H9 (cell line): Measurements from ENCODE around the gene GRID1. TPM values are rescaled to one million over a fixed set of nuclear protein-coding genes. Genes with fewer than 3 reads are reported as not detected.

Experiments used
- DNase-seq: peaks from one replicate; pipeline ENCODE4 v3.0.0-alpha.2; 2017
- H2AFZ ChIP-seq: one replicate; pipeline ENCODE4 v1.6.1; 2013; ENCODE audit warnings: mild to moderate bottlenecking, low read length, control low read depth, moderate library complexity
- H2AK5ac ChIP-seq: 2 replicates; pipeline ENCODE4 v1.6.1; 2013; ENCODE audit warnings: low read length, control low read depth, mixed read lengths; ENCODE audit not compliant: insufficient read length
- H2BK120ac ChIP-seq: one replicate; pipeline ENCODE4 v1.6.1; 2013; ENCODE audit warnings: low read depth, mild to moderate bottlenecking, low read length, control low read depth, inconsistent platforms; ENCODE audit not compliant: poor library complexity, severe bottlenecking
- H2BK12ac ChIP-seq: 2 replicates; pipeline ENCODE4 v1.6.1; 2013; ENCODE audit warnings: low read length, control low read depth, mixed read lengths, low read depth; ENCODE audit not compliant: insufficient read length
- H2BK15ac ChIP-seq: 2 replicates; pipeline ENCODE4 v1.6.1; 2013; ENCODE audit warnings: low read depth, low read length, control low read depth
- H2BK20ac ChIP-seq: one replicate; pipeline ENCODE4 v1.6.1; 2013; ENCODE audit warnings: low read depth, mild to moderate bottlenecking, low read length, control low read depth, inconsistent platforms; ENCODE audit not compliant: poor library complexity, severe bottlenecking
- H2BK5ac ChIP-seq: 2 replicates; pipeline ENCODE4 v1.6.1; 2013; ENCODE audit warnings: low read length, control low read depth, mixed read lengths; ENCODE audit not compliant: insufficient read length
- H3K14ac ChIP-seq: 2 replicates; pipeline ENCODE4 v1.6.1; 2013; ENCODE audit warnings: low read length, control low read depth; ENCODE audit not compliant: insufficient read depth
- H3K18ac ChIP-seq: 2 replicates; pipeline ENCODE4 v1.6.1; 2013; ENCODE audit warnings: low read depth, mild to moderate bottlenecking, mixed read lengths, low read length, control low read depth; ENCODE audit not compliant: insufficient read length
- H3K23ac ChIP-seq: 2 replicates; pipeline ENCODE4 v1.6.1; 2013; ENCODE audit warnings: low read length, control low read depth, mixed read lengths, low read depth; ENCODE audit not compliant: insufficient read length
- H3K23me2 ChIP-seq: 2 replicates; pipeline ENCODE4 v1.6.1; 2013; ENCODE audit warnings: low read depth, mild to moderate bottlenecking, mixed read lengths, low read length, control low read depth; ENCODE audit not compliant: insufficient read length, poor library complexity, severe bottlenecking
- H3K27ac ChIP-seq: 2 replicates; pipeline ENCODE4 v1.5.1; 2013; ENCODE audit warnings: low read length, control low read depth, mixed read lengths, low read depth; ENCODE audit not compliant: insufficient read length
- H3K27me3 ChIP-seq: 2 replicates; pipeline ENCODE4 v1.6.1; 2013; ENCODE audit warnings: low read length, control low read depth, inconsistent platforms; ENCODE audit not compliant: insufficient read depth
- H3K4ac ChIP-seq: 2 replicates; pipeline ENCODE4 v1.6.1; 2013; ENCODE audit warnings: low read depth, mild to moderate bottlenecking, control low read depth, inconsistent platforms, low read length, moderate library complexity
- H3K4me1 ChIP-seq: 2 replicates; pipeline ENCODE4 v1.6.1; 2013; ENCODE audit warnings: low read length, control low read depth, inconsistent platforms; ENCODE audit not compliant: insufficient read depth
- H3K4me2 ChIP-seq: 2 replicates; pipeline ENCODE4 v1.6.1; 2013; ENCODE audit warnings: low read length, control low read depth, mixed read lengths; ENCODE audit not compliant: insufficient read length, insufficient read depth
- H3K56ac ChIP-seq: 2 replicates; pipeline ENCODE4 v1.6.1; 2013; ENCODE audit warnings: low read depth, mild to moderate bottlenecking, mixed read lengths, low read length, control low read depth; ENCODE audit not compliant: insufficient read length
- H3K79me1 ChIP-seq: 2 replicates; pipeline ENCODE4 v1.6.1; 2013; ENCODE audit warnings: low read depth, mild to moderate bottlenecking, moderate library complexity, low read length, control low read depth, inconsistent platforms; ENCODE audit not compliant: insufficient read depth, poor library complexity, severe bottlenecking
- H3K79me2 ChIP-seq: 2 replicates; pipeline ENCODE4 v1.6.1; 2013; ENCODE audit warnings: low read length, control low read depth, inconsistent platforms; ENCODE audit not compliant: insufficient read depth
- H3K9ac ChIP-seq: 2 replicates; pipeline ENCODE4 v1.6.1; 2013; ENCODE audit warnings: low read length, control low read depth, mixed read lengths; ENCODE audit not compliant: insufficient read length; ENCODE audit errors: extremely low read depth
- H3K9me3 ChIP-seq: one replicate; pipeline ENCODE4 v1.6.1; 2013; ENCODE audit warnings: low read depth, low read length, inconsistent platforms; ENCODE audit not compliant: control insufficient read depth
- H3T11ph ChIP-seq: one replicate; pipeline ENCODE4 v1.6.1; 2013; ENCODE audit warnings: mild to moderate bottlenecking, low read length, control low read depth, inconsistent platforms
- H4K20me1 ChIP-seq: one replicate; pipeline ENCODE4 v1.6.1; 2013; ENCODE audit not compliant: control insufficient read depth, insufficient read length, insufficient read depth
- H4K5ac ChIP-seq: 2 replicates; pipeline ENCODE4 v1.6.1; 2013; ENCODE audit warnings: low read depth, mild to moderate bottlenecking, mixed read lengths, low read length, control low read depth; ENCODE audit not compliant: insufficient read length
- H4K8ac ChIP-seq: replicated peaks from 2 replicates; pipeline ENCODE4 v1.6.1; 2013; ENCODE audit warnings: low read length, control low read depth, mixed read lengths, low read depth; ENCODE audit not compliant: insufficient read length
- H4K91ac ChIP-seq: 2 replicates; pipeline ENCODE4 v1.6.1; 2013; ENCODE audit warnings: low read depth, mild to moderate bottlenecking, moderate library complexity, mixed read lengths, low read length, control low read depth; ENCODE audit not compliant: insufficient read length
- H3K27ac Mint-ChIP-seq, 3 experiments: 2 replicates in 2 of 3; 3 replicates in 1 of 3; pipeline ENCODE4 v1.8.0; 2020 to 2021; ENCODE audit warnings: mixed read lengths in 3 of 3, mild to moderate bottlenecking in 1 of 3, moderate library complexity in 1 of 3
- H3K27me3 Mint-ChIP-seq: 2 replicates; pipeline ENCODE4 v1.8.0; 2021; ENCODE audit warnings: low read depth, mild to moderate bottlenecking, moderate library complexity, mixed read lengths
- H3K36me3 Mint-ChIP-seq, 3 experiments: 2 replicates in 2 of 3; 3 replicates in 1 of 3; pipeline ENCODE4 v1.8.0; 2020 to 2021; ENCODE audit warnings: low read depth in 3 of 3, mixed read lengths in 3 of 3; ENCODE audit not compliant: insufficient read depth in 1 of 3
- H3K4me1 Mint-ChIP-seq, 2 experiments: 2 replicates each; pipeline ENCODE4 v1.8.0; 2020; ENCODE audit warnings: mixed read lengths in 2 of 2
- H3K4me3 Mint-ChIP-seq, 2 experiments: 2 replicates in 1 of 2; 3 replicates in 1 of 2; pipeline ENCODE4 v1.8.0; 2020 to 2021; ENCODE audit warnings: mild to moderate bottlenecking in 2 of 2, mixed read lengths in 2 of 2, moderate library complexity in 1 of 2
- H3K9me3 Mint-ChIP-seq, 2 experiments: 2 replicates in 1 of 2; 3 replicates in 1 of 2; pipeline ENCODE4 v1.8.0; 2020; ENCODE audit warnings: mild to moderate bottlenecking in 2 of 2, mixed read lengths in 2 of 2, moderate library complexity in 1 of 2
- CTCF ChIP-seq: fragments of 200-600 bp; sonication (generic); conservative IDR thresholded peaks from 3 replicates; pipeline ENCODE4 v1.8.0; 2021; ENCODE audit warnings: antibody characterized with exemption, mild to moderate bottlenecking
- WGBS: extraction: QIAGEN DNeasy Blood & Tissue Kit; methylation state at CpG from one replicate; pipeline ENCODE4 v1.1.7; 2013; ENCODE audit warnings: missing lambda C conversion rate, low lambda C conversion rate, mixed read lengths; ENCODE audit not compliant: insufficient read length; ENCODE audit errors: extremely low coverage; 5-methylcytosine and 5-hydroxymethylcytosine counted together
- total RNA-seq: library from RNA; stranded (reverse); gene quantifications from 2 replicates; pipeline ENCODE4 v1.2.1, GENCODE V29; 2021

The GRID1 gene
- total RNA-seq, 1 experiment from 2014 or later = 0.35 TPM

GRCh38 chr10:85570871-85571270 lies 795.7 kb downstream of the GRID1 start:
- H3K9me3 ChIP-seq = no peaks in the 10 kb centered on the region
- no peak overlapping the region for H3K4me3 Mint-ChIP-seq
- H3K9me3 Mint-ChIP-seq = no peaks in the 10 kb centered on the region

More at GRCh38 chr10:85570871-85571270, 795.7 kb downstream of the GRID1 start:
- no peak overlapping the region for H2BK12ac ChIP-seq
- H4K8ac ChIP-seq = no peak overlapping the region
- no peak overlapping the region for H3K23ac ChIP-seq
- H2AFZ ChIP-seq = no peak overlapping the region
- no peaks in the 10 kb centered on the region for H3K27me3 ChIP-seq
- no peak overlapping the region for H2BK120ac ChIP-seq
- no peak overlapping the region for H3K4ac ChIP-seq
- TF ChIP-seq CTCF = no peak
- no peak overlapping the region for H4K5ac ChIP-seq
- H4K91ac ChIP-seq = no peak overlapping the region
- Mint-ChIP-seq H3K27me3 (no peaks in the 10 kb centered on the region), H3K4me1 (peaks cover 26% of the 10 kb centered on the region in 2 experiments), H3K27ac (no peak overlapping the region), H3K36me3 (no peaks in the 10 kb centered on the region)
- H3K27ac ChIP-seq = no peak overlapping the region
- H3K18ac ChIP-seq = no peak overlapping the region
- H2AK5ac ChIP-seq = no peak overlapping the region
- no peak overlapping the region for H3K9ac ChIP-seq
- no peak overlapping the region for H3T11ph ChIP-seq
- no peak overlapping the region for H3K14ac ChIP-seq
- no peak overlapping the region for H3K56ac ChIP-seq
- H2BK15ac ChIP-seq = no peak overlapping the region
- DNase-seq = no peak
- H3K23me2 ChIP-seq = no peaks in the 10 kb centered on the region
- H3K79me1 ChIP-seq = no peaks in the 10 kb centered on the region
- H3K4me2 ChIP-seq = no peak overlapping the region
- no peak overlapping the region for H2BK5ac ChIP-seq
- H2BK20ac ChIP-seq = no peak overlapping the region
- H3K79me2 ChIP-seq = no peaks in the 10 kb centered on the region
- WGBS = no CpG with 5 or more reads among the region's 1 CpG
- peaks cover 2% of the 10 kb centered on the region; the same call in 1 of the 2 replicates for H3K4me1 ChIP-seq
- H4K20me1 ChIP-seq = no peaks in the 10 kb centered on the region
